H1 (cell line): ENCODE results near the gene PAGE2. TPM values are rescaled to one million over a fixed set of nuclear protein-coding genes. Genes with fewer than 3 reads are reported as not detected.

Source experiments
- CTCF ChIA-PET: fragments of 300-600 bp; sonication (Branson Sonifier 250); formaldehyde crosslinking; loops from one replicate; lab custom pipeline; 2021; ENCODE audit not compliant: partially characterized antibody; lab: Charles Lee
- POLR2A ChIA-PET: fragments of 300-600 bp; sonication (Branson Sonifier 250); formaldehyde crosslinking; loops from one replicate; lab custom pipeline; 2021; ENCODE audit warnings: inconsistent platforms; ENCODE audit not compliant: partially characterized antibody; lab: Charles Lee
- DNase-seq, 2 experiments: peaks; one replicate each; pipeline versions ENCODE4 v3.0.0 to v3.0.0-alpha.2; 2010 to 2022; ENCODE audit warnings: low spot score in 2 of 2, low read depth in 1 of 2, mixed read lengths in 1 of 2
- FAIRE-seq: peaks from 2 replicates; lab custom pipeline; 2011; peaks lifted over from hg19 to GRCh38; lab: Jason Lieb, UNC
- H2AFZ ChIP-seq: 2 replicates; pipeline ENCODE4 v1.8.1; 2012; ENCODE audit warnings: low read length, inconsistent platforms
- H2AK5ac ChIP-seq: 2 replicates; pipeline ENCODE4 v1.6.1; 2013; ENCODE audit warnings: low read depth, low read length
- H2BK120ac ChIP-seq: replicated peaks from 2 replicates; pipeline ENCODE3; 2013; ENCODE audit warnings: low read depth, low read length, inconsistent platforms
- H2BK12ac ChIP-seq: 2 replicates; pipeline ENCODE4 v1.6.1; 2013; ENCODE audit warnings: low read depth, low read length
- H2BK15ac ChIP-seq: 2 replicates; pipeline ENCODE4 v1.6.1; 2013; ENCODE audit warnings: low read length
- H2BK20ac ChIP-seq: 2 replicates; pipeline ENCODE4 v1.6.1; 2013; ENCODE audit warnings: low read length
- H2BK5ac ChIP-seq: 2 replicates; pipeline ENCODE4 v1.6.1; 2013; ENCODE audit warnings: low read depth, low read length
- H3K14ac ChIP-seq: 2 replicates; pipeline ENCODE4 v1.6.1; 2013; ENCODE audit warnings: inconsistent platforms; ENCODE audit not compliant: insufficient read length
- H3K18ac ChIP-seq: 2 replicates; pipeline ENCODE4 v1.6.1; 2013; ENCODE audit warnings: low read length; ENCODE audit errors: extremely low read depth
- H3K23ac ChIP-seq: 2 replicates; pipeline ENCODE4 v1.6.1; 2013; ENCODE audit warnings: inconsistent platforms; ENCODE audit not compliant: insufficient read length
- H3K23me2 ChIP-seq: 2 replicates; pipeline ENCODE4 v1.6.1; 2013; ENCODE audit warnings: low read depth, low read length
- H3K27ac ChIP-seq: 2 replicates; pipeline ENCODE4 v1.6.1; 2011; ENCODE audit warnings: low read depth, low read length, inconsistent platforms
- H3K27me3 ChIP-seq, 4 experiments: replicated peaks in 1 of 4; 1 replicate in 1 of 4; 2 replicates in 3 of 4; pipeline versions ENCODE4 v1.6.1 to v1.8.1; 2011 to 2013; ENCODE audit warnings: low read length in 3 of 4, mild to moderate bottlenecking in 3 of 4, inconsistent platforms in 2 of 4, mixed read lengths in 2 of 4, moderate library complexity in 1 of 4; ENCODE audit not compliant: control insufficient read depth in 3 of 4, insufficient read depth in 3 of 4; ENCODE audit errors: extremely low read depth in 1 of 4
- H3K36me3 ChIP-seq, 4 experiments: 2 replicates each; pipeline versions ENCODE4 v1.6.1 to v1.8.1; 2011 to 2013; ENCODE audit warnings: mild to moderate bottlenecking in 4 of 4, low read length in 3 of 4, moderate library complexity in 2 of 4, control low read depth in 1 of 4, inconsistent platforms in 1 of 4; ENCODE audit not compliant: insufficient read depth in 4 of 4, control insufficient read depth in 2 of 4
- H3K4ac ChIP-seq: replicated peaks from 2 replicates; pipeline ENCODE3; 2013; ENCODE audit warnings: low read length, low read depth, mixed read lengths, inconsistent platforms; ENCODE audit not compliant: insufficient read length
- H3K4me1 ChIP-seq, 4 experiments: replicated peaks in 1 of 4; 1 replicate in 1 of 4; 2 replicates in 3 of 4; pipeline versions ENCODE4 v1.6.1 to v1.8.1; 2011 to 2013; ENCODE audit warnings: low read length in 3 of 4, inconsistent platforms in 2 of 4, mixed read lengths in 1 of 4; ENCODE audit not compliant: insufficient read depth in 4 of 4, control insufficient read depth in 3 of 4
- H3K4me2 ChIP-seq, 2 experiments: 2 replicates each; pipeline versions ENCODE4 v1.6.1 to v1.8.1; 2011 to 2013; ENCODE audit warnings: low read depth in 2 of 2, low read length in 2 of 2, control low read depth in 1 of 2, inconsistent platforms in 1 of 2, mild to moderate bottlenecking in 1 of 2; ENCODE audit not compliant: insufficient read depth in 1 of 2
- H3K4me3 ChIP-seq, 4 experiments: fragments of 200-600, 300-600 bp in 1 of 4; sonication (generic), shearing (Covaris generic), sonication (Bioruptor Twin) in 1 of 4; 2 replicates each; pipeline versions ENCODE4 v1.5.1 to v1.8.1; 2011 to 2016; ENCODE audit warnings: low read length in 4 of 4, low read depth in 3 of 4, control low read depth in 2 of 4, inconsistent platforms in 2 of 4, mild to moderate bottlenecking in 2 of 4, mixed read lengths in 1 of 4, moderate library complexity in 1 of 4; ENCODE audit not compliant: insufficient read depth in 2 of 4; ENCODE audit errors: extremely low read depth in 1 of 4
- H3K56ac ChIP-seq: replicated peaks from 2 replicates; pipeline ENCODE3; 2013; ENCODE audit warnings: low read depth, mild to moderate bottlenecking, mixed read lengths, low read length, inconsistent platforms; ENCODE audit not compliant: insufficient read length
- H3K79me1 ChIP-seq: 2 replicates; pipeline ENCODE4 v1.6.1; 2013; ENCODE audit warnings: low read depth, low read length, control low read depth
- H3K79me2 ChIP-seq, 2 experiments: 2 replicates each; pipeline versions ENCODE4 v1.6.1 to v1.8.1; 2012 to 2013; ENCODE audit warnings: low read length in 2 of 2, mild to moderate bottlenecking in 2 of 2, inconsistent platforms in 1 of 2; ENCODE audit not compliant: insufficient read depth in 2 of 2, control insufficient read depth in 1 of 2
- H3K9ac ChIP-seq, 4 experiments: replicated peaks in 1 of 4; 1 replicate in 1 of 4; 2 replicates in 3 of 4; pipeline versions ENCODE4 v1.6.1 to v1.8.1; 2011 to 2013; ENCODE audit warnings: low read depth in 3 of 4, low read length in 3 of 4, control low read depth in 2 of 4, mild to moderate bottlenecking in 2 of 4, moderate library complexity in 2 of 4, inconsistent platforms in 1 of 4; ENCODE audit errors: extremely low read depth in 1 of 4
- H3K9me3 ChIP-seq, 2 experiments: 2 replicates each; pipeline versions ENCODE4 v1.6.1 to v1.8.1; 2012 to 2013; ENCODE audit warnings: mild to moderate bottlenecking in 2 of 2, moderate library complexity in 2 of 2, control low read depth in 1 of 2, inconsistent platforms in 1 of 2, low read depth in 1 of 2, low read length in 1 of 2, mixed read lengths in 1 of 2; ENCODE audit not compliant: insufficient read depth in 2 of 2
- H4K20me1 ChIP-seq, 2 experiments: replicated peaks in 1 of 2; 2 replicates each; pipeline versions ENCODE3 to v1.8.1; 2011 to 2013; ENCODE audit warnings: inconsistent platforms in 2 of 2, low read length in 2 of 2, mild to moderate bottlenecking in 1 of 2; ENCODE audit not compliant: insufficient read depth in 2 of 2, control insufficient read depth in 1 of 2
- H4K5ac ChIP-seq: 2 replicates; pipeline ENCODE4 v1.6.1; 2013; ENCODE audit warnings: low read length, low read depth, mixed read lengths, inconsistent platforms; ENCODE audit not compliant: insufficient read length
- H4K8ac ChIP-seq: 2 replicates; pipeline ENCODE4 v1.8.0; 2013; ENCODE audit warnings: mild to moderate bottlenecking, moderate library complexity, low read length, inconsistent platforms; ENCODE audit not compliant: insufficient read depth; ENCODE audit errors: extremely low read depth
- H4K91ac ChIP-seq: replicated peaks from 2 replicates; pipeline ENCODE3; 2013; ENCODE audit warnings: low read length, mixed read lengths, inconsistent platforms; ENCODE audit not compliant: insufficient read length
- CEBPB ChIP-seq: IDR thresholded peaks from 2 replicates; pipeline ENCODE4 v1.6.1; 2012; ENCODE audit warnings: low read depth, low read length
- GABPA ChIP-seq: IDR thresholded peaks from 2 replicates; pipeline ENCODE4 v1.6.1; 2011; ENCODE audit warnings: mild to moderate bottlenecking, low read length, moderate library complexity, borderline replicate concordance; ENCODE audit not compliant: insufficient read depth
- WGBS, 2 experiments: shearing (Covaris generic) in 1 of 2; methylation state at CpG; one replicate each; pipeline versions ENCODE4 v1.1.6 to v1.1.7; 2013 to 2015; ENCODE audit warnings: low lambda C conversion rate in 2 of 2, mixed read lengths in 2 of 2, inconsistent platforms in 1 of 2, low coverage in 1 of 2, missing lambda C conversion rate in 1 of 2; ENCODE audit not compliant: insufficient replicate concordance in 2 of 2, insufficient coverage in 1 of 2, insufficient read length in 1 of 2; ENCODE audit errors: extremely low coverage in 1 of 2, missing lambda C conversion rate in 1 of 2; 5-methylcytosine and 5-hydroxymethylcytosine counted together
- polyA plus RNA-seq, 7 experiments: library from polyadenylated mRNA; depleted of rRNA in 3 of 7; stranded (reverse) in 5 of 7; unstranded in 2 of 7; fragments of >200 nt in 5 of 7; fragments of 200-250 nt in 2 of 7; gene quantifications; 1 replicate in 5 of 7; 2 replicates in 1 of 7; 4 replicates in 1 of 7; pipeline versions ENCODE4 v1.2.1 to v1.2.3, GENCODE V29; 2011 to 2013; ENCODE audit warnings: missing spikeins in 2 of 7, mixed read lengths in 2 of 7
- total RNA-seq: library from RNA; stranded (reverse); fragmentation: NEBNext Ultra II Directional; extraction: Animal tissue kit (Norgen Biotek cat#: 25700); gene quantifications from 2 replicates; pipeline ENCODE4 v1.2.1, GENCODE V29; 2021

Gene PAGE2
- total and polyA plus RNA-seq, 2 of the 8 experiments (the other 6 are each of a cell fraction or from before 2014, with no cell fraction given) = not detected

DNA sequence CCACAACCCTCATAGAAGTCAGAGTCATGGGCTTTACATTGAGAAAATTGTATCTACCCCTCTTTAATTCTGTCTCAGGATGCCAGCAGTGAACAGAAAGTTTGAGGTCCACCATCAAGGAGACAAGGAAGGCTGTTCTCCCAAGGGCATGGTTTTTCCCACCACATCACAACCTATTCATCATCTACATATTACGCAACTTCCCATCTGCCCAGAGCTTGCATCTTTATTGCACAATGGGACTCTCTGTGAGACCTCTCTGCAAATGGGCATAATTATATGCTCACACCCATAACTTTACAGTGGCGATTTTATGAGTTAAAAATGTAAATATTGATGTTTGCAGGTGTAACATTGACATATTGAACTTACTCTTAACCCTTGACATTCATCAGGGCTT is 38.9 kb downstream of the PAGE2 start:
- H3K27me3 ChIP-seq = no peaks in the 10 kb centered on the region
- H3K4me3 ChIP-seq = no peak overlapping the region
- H3K79me1 ChIP-seq = no peaks in the 10 kb centered on the region
- no peak overlapping the region for H4K91ac ChIP-seq
- no peaks in the 10 kb centered on the region for H3K36me3 ChIP-seq
- no peak overlapping the region for H3K14ac ChIP-seq
- no peak overlapping the region for H3K56ac ChIP-seq
- 61% methylated on average over 2 of the region's 2 CpGs; no CpG with 5 or more reads in 1 of the 2 experiments for WGBS, 2 experiments
- TF ChIP-seq GABPA (no peak), CEBPB (0 out of 2 replicates have a peak, but pooled peaks have one; percentile 25)
- TF ChIP-seq, all 59 proteins: peak for 1
- DNase-seq = no peak
- Histone ChIP-seq H2BK20ac (no peak overlapping the region), H2AFZ (no peak overlapping the region), H2BK120ac (no peak overlapping the region), H3K23me2 (no peaks in the 10 kb centered on the region), H4K20me1 (no peaks in the 10 kb centered on the region), H2BK5ac (no peak overlapping the region), H2AK5ac (no peak overlapping the region), H3K79me2 (no peaks in the 10 kb centered on the region), H4K5ac (no peak overlapping the region), H3K23ac (no peak overlapping the region), H2BK12ac (no peak overlapping the region), H4K8ac (no peak overlapping the region), H2BK15ac (no peak overlapping the region), H3K27ac (no peak overlapping the region), H3K4ac (no peak overlapping the region), H3K18ac (no peak overlapping the region), H3K9ac (no peak overlapping the region), H3K9me3 (no peaks in the 10 kb centered on the region), H3K4me1 (no peaks in the 10 kb centered on the region), H3K4me2 (no peak overlapping the region)
- ChIA-PET CTCF (no interaction called here), POLR2A (no interaction called here)
- no peak for FAIRE-seq
